Stimulated activated CD8-positive, alpha-beta memory T cell treated with anti-CD3 and anti-CD28 coated beads, Interleukin-12 subunit alpha, Interleukin-12 subunit beta, amount 100 ng/mL, for 24 hours (primary cell): Measurements from ENCODE around the gene WIPI1.
"Not testable (repeated sequence)": the region's sequence is repeated elsewhere in the genome, so short reads cannot be mapped to it uniquely, and the experiment has no call there.

Experiments
- DNase-seq: peaks from one replicate; pipeline ENCODE4 v3.0.0-alpha.2; 2020; ENCODE audit errors: extremely low read depth

WIPI1 gene

DNA sequence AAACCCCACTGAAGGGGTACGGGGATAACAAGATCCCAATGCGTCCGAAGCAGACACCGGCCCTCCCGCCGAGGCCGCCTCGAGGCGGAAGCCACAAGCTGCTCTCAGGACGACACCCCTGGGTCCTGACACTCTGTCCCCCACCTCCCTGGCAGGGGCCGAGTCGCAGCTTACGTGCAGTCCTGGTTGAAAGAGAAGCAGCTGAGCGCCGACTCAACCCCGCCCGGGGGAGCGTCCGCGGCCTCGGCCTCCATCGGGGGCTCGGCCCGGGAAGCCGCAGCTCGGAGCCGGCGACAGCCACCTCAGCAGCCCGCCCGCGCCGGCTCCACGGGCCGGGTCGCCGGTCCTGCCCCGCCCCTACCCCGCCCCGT, at the start of gene WIPI1:
TSS of gene WIPI1 (minus strand) at position 329 of the 371 bp plus-strand sequence. CDS start at position 254, 75 bp downstream.
- no peak for DNase-seq

- DNase-seq = no peak
Observed at GRCh38 chr17:68505951-68506350, 48.7 kb upstream of the WIPI1 start.

GRCh38 chr17:68501074-68501473, 43.8 kb upstream of the WIPI1 start:
- no peak for DNase-seq

GRCh38 chr17:68499587-68499986, 42.3 kb upstream of the WIPI1 start:
- no peak for DNase-seq

GRCh38 chr17:68498479-68499326, 41.4 kb upstream of the WIPI1 start:
- no peak for DNase-seq

DNA sequence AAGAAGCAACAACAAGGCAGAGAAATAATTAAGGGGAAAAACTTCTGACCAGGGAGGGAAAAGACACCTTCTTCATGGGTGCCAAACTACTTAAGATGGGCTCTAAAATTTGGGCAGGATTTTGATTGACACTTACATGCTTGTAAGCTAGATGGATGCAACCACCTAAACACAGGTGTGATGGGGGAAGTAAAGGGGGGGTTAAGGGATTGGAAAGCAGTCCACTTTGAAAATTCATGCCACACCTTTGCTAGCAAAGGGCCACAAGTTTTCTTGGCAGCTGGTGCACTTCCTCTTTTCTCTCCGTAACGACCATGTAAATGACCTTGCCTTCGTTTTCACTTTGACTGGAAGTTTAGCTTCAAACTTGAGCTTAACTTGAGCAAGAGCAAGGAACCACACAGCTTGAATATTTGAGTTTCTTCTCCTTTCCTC, 40.6 kb upstream of the WIPI1 start:
- no peak for DNase-seq

GRCh38 chr17:68495081-68495480, 37.8 kb upstream of the WIPI1 start:
- DNase-seq = no peak

DNA sequence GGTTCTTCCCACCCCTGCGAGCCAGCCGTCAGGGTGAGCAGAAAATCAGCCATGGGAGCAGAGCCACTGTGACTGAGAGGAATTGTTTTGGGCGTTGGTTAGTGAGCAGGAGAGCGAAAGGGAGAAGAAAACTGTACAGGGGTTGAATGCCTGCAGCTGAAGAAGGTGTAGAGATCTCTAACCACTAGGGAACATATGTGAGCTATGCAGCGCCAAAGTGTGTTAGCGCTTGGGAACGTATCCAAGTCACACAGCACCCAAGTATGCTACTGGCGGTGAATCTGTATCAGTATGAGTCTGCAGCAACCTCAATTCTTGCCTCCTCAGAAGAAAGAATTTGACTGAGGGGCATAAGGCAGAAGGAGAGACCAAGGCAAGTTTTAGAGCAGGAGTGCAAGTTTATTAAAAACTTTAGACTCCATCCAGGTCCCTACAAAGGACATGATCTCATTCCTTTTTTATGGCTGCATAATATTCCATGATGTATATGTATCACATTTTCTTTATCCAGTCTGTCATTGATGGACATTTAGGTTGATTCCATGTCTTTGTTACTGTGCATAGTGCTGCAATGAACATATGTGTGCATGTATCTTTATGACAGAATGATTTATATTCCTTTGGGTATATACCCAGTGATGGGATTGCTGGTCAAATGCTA, 35.2 kb upstream of the WIPI1 start:
- DNase-seq = not testable (repeated sequence)

- DNase-seq = no peak
Observed at GRCh38 chr17:68491381-68492231, 34.3 kb upstream of the WIPI1 start.

GRCh38 chr17:68489919-68490318, 32.6 kb upstream of the WIPI1 start:
- DNase-seq = no peak

GRCh38 chr17:68484458-68484857, 27.2 kb upstream of the WIPI1 start:
- no peak for DNase-seq

GRCh38 chr17:68482576-68483041, 25.3 kb upstream of the WIPI1 start:
- DNase-seq = no peak

DNA sequence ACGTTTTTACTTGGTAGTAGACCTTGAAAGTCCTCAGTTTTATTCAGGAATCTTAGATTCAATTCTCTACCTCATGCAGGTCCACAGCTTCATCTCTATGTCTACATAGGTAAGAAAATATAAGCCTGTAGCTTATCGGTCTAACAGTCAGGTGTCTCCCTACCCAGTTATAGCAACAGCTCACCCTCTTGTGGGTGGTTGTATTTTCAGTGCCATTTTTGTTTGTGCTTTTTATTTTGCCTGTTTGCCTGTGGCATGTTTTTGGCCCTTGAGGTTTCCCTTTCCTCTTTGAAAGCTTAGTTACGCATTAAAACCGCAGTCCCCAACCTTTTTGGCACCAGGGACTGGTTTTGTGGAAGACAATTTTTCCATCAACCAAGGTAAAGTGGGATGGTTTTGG, 23.6 kb upstream of the WIPI1 start:
- no peak for DNase-seq

DNA sequence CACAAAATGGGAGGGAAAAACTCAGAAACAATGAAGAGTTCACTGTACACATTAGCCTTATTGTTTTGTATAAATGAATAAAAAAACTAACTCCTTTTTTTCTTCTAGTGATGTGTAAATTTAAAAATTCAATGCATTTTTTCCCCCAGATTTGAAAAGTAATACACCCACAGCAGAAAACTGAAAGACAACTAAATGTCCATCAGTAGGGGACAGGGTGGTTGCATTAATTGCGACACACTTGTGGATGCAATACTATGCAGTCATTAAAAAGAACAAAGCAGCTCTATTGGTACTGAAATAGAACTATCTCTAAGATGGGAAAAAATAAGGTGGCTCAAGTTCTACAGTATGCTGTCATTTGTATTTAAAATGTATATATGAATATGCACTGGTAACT, 13.7 kb upstream of the WIPI1 start:
- DNase-seq = no peak

- no peak for DNase-seq
Observed at GRCh38 chr17:68468788-68469187, 11.5 kb upstream of the WIPI1 start.

GRCh38 chr17:68468334-68468733, 11.0 kb upstream of the WIPI1 start:
- DNase-seq = no peak

- no peak for DNase-seq
Observed at GRCh38 chr17:68463211-68464019, 6.1 kb upstream of the WIPI1 start.

- DNase-seq = no peak
Observed at GRCh38 chr17:68462381-68463210, 5.3 kb upstream of the WIPI1 start.

- DNase-seq = no peak
Observed at GRCh38 chr17:68461589-68461988, 4.3 kb upstream of the WIPI1 start.

DNA sequence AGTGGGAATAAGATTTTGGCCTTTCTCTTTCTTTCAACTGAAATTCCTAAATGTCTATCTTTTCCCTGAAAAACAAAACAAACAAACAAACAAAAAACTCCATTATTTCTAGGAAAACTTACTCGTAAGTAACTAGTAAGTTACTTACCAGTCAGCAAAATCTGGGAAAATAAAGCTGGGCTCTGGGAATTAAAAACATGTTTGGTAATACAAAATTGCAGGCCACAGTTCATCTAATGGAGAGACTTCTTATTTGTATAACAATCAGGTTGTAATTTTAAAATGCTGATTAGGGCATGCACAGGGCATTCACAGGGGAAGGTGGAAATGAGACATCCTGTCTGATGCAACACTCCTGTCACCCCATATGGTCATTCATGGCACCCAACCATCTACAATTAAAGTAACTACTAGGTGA, 3.8 kb upstream of the WIPI1 start:
- no peak for DNase-seq
